LNCaP clone FGC (cell line): ENCODE data around the gene KIAA0930.

Experiments
- DNase-seq: peaks from one replicate; pipeline ENCODE4 v3.0.0-alpha.2; 2011; ENCODE audit warnings: low read depth
- H3K4me3 ChIP-seq: 2 replicates; pipeline ENCODE4 v1.5.1; 2011; ENCODE audit warnings: mild to moderate bottlenecking, low read depth, low read length, control low read depth
- TF ChIP-seq, protein P1 (sequence below): IDR thresholded peaks from 2 replicates; pipeline ENCODE4 v1.5.1; 2012; ENCODE audit warnings: mild to moderate bottlenecking; ENCODE audit not compliant: control insufficient read depth, insufficient read depth; ENCODE audit errors: extremely low read depth

KIAA0930 gene

DNA sequence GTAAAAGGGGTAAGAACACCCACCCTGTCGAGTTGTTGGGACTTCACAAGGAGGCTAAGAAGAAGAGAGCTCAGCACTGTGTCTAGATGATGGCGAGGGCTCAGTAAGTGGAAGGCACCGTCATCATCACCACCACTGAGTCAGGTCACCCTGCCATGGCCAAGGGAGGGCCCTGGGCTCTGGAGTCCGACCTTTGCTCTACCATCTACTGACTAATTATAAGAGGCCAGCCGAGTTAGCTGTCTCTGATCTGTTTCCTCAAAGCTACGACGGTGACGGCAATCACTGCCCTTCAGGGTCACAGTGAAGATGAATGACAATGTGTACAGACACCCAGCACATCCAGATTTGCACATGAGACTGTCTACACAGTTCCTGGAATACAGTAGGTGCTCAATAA is 29.3 kb downstream of the KIAA0930 start:
- DNase-seq: no peak
- no peak overlapping the region for H3K4me3 ChIP-seq
- TF ChIP-seq, protein P1, sequence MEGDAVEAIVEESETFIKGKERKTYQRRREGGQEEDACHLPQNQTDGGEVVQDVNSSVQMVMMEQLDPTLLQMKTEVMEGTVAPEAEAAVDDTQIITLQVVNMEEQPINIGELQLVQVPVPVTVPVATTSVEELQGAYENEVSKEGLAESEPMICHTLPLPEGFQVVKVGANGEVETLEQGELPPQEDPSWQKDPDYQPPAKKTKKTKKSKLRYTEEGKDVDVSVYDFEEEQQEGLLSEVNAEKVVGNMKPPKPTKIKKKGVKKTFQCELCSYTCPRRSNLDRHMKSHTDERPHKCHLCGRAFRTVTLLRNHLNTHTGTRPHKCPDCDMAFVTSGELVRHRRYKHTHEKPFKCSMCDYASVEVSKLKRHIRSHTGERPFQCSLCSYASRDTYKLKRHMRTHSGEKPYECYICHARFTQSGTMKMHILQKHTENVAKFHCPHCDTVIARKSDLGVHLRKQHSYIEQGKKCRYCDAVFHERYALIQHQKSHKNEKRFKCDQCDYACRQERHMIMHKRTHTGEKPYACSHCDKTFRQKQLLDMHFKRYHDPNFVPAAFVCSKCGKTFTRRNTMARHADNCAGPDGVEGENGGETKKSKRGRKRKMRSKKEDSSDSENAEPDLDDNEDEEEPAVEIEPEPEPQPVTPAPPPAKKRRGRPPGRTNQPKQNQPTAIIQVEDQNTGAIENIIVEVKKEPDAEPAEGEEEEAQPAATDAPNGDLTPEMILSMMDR: no peak

DNA sequence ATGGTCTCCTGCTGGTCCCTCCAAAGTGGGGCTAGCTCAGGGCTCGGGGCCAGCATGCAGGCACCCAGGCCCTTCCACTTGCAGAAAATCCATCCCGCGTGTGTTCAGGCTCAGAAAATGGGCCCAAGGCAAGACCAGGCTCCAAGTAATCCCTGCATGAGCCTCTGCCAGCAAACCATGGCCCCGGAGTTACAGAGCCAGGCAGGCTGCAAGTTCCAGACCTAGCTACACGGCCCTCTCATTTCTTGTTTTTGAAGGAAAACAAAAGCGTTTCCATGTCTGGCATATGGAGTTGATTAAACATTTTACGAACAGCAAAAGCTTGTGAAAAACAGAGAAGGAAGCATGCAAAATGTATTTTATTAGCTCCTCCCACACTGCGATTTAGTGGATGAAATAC is 29.7 kb downstream of the KIAA0930 start:
- H3K4me3 ChIP-seq: no peak overlapping the region
- no peak for DNase-seq
- TF ChIP-seq, protein P1: no peak

DNA sequence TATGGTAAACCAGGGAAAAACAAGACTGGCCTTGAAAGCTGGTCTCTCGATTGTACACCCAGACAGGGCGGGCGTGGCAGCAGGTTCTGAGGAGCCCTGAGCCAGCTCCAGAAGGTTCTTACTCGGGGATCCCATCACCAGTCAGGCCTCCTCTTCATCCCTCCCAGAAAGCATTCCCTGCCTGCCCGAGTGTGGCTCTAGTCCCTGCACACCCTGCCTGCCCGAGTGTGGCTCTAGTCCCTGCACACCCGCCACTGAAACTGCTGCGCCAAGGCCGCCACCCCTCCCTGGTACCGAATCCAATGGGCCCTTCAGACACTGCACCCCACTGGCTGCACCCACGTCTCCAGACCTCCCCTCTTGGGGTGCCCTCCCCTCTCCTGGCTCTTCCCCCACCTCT is 30.1 kb downstream of the KIAA0930 start:
- TF ChIP-seq, protein P1: no peak
- DNase-seq: no peak
- no peak overlapping the region for H3K4me3 ChIP-seq

DNA sequence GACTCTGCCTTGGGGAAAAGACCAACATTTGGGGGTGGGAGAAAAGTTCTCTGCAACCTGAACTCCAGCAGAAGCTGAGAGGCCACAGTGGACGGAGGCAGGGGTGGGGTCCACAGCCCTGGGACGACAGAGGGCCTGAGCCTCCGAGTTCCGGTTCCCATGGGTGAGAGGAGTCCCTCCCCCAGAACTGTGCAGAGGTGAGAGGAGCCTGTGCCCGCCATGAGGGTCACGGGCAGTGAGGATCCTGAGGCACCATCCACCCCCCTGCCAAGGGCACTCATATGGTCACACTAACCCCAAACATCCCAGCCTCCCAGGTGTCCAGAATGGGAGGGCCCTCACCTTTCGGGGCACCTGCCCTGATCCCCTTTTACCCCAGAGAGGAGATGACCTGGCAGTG is 30.5 kb downstream of the KIAA0930 start:
- no peak for DNase-seq
- H3K4me3 ChIP-seq: no peak overlapping the region
- TF ChIP-seq, protein P1: no peak

DNA sequence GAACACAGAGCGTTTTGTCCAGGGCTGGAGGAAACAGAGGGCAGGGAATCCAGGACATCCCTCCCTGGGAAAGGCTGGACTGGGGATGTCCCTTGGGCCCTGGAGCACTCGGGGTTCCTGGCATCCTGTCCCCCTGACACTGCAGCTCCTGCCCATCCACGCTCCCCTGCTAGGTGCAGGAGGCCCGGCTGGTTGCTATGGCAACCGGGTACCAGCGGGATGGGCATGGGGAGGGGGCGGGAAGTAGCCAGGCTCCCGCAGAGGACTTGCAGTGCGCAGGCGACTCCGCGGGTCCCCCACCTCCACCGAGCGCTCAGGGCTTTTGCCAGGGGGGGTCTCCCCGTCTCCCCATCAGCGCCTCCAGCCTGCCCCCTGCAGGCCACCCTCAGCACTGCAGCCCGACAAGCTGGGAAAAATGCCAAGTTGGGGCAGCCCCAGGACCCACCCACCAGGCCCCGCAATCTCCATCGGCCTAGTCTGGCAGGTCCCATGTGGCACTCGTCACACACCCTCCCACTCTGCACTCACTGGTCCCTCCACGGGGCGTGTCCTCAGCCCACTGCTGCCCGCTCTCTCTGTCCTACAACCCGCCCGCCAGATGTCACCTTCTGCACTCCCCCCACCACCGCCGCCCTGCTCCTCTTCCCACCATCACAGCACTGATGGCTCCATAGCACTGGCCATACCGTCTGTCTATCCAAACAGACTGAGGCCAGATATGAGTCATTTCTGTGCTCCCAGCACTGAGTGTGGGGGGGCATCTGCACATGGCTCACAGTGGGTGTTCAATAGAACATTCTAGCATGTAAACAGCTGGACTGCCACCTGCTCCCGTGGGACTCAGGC is 31.5 kb downstream of the KIAA0930 start:
- DNase-seq: no peak
- TF ChIP-seq, protein P1: peak; percentile 60

DNA sequence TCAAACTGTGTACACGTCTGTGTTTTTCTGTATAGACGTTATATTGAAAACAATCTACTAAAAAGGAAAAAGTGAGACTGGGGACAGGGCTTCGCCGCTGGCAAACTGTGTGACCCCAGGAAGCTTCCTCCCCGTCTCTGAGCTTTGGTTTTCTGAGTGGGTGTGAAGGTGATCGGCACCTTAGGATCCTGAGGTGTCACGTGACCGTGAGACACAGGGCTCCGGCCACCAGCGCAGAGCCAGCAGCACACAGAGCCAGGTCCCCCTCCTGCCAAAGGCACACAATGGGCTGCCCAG is 32.0 kb downstream of the KIAA0930 start:
- no peak overlapping the region for H3K4me3 ChIP-seq
- TF ChIP-seq, protein P1: no peak
- DNase-seq: no peak

More for the DNA sequence above, 31.5 kb downstream of the KIAA0930 start:
- H3K4me3 ChIP-seq: no peak overlapping the region

DNA sequence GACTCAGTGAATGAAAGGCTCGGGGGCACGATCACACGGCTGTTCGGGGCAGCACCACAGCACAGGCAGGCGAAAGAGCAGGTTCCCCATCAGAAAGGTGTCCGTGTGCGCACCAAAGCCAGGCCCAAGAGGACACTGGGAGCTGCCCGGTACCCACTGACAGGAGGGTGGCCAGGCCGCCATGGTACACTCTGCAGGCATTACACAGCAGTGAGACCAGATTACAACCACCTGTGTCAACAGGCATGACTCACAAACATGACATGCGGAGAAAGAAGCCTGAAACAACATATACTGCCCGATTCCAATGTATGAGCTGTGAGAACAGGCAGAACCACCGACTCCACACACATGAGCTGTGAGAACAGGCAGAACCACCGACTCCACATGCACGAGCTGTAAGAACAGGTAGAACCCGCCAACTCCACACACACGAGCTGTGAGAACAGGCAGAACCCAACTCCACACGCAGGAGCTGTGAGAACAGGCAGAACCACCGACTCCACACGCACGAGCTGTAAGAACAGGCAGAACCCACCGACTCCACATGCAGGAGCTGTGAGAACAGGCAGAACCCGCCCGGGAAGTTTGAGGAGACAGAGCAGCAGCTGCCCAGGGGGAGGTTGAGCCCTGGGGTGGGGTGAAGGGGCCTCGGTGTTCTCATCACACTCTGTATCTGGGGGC is 32.6 kb downstream of the KIAA0930 start:
- no peak overlapping the region for H3K4me3 ChIP-seq
- DNase-seq: no peak
- TF ChIP-seq, protein P1: no peak
